Sigmoid colon (tissue), 4 donors: ENCODE results near the gene UBE4A.

Experiments used
- CTCF ChIP-seq, 4 experiments: fragments of 450-650 bp in 3 of 4; fragments of 200-600 bp in 1 of 4; IDR thresholded peaks; one replicate each; pipeline ENCODE4 v1.5.1; 2016 to 2019; ENCODE audit warnings: antibody characterized with exemption in 4 of 4, mild to moderate bottlenecking in 3 of 4, moderate library complexity in 2 of 4
- POLR2AphosphoS5 ChIP-seq, 4 donors: sonication (generic); formaldehyde crosslinking; IDR thresholded peaks; one replicate each; pipeline ENCODE4 v1.6.1; 2017; ENCODE audit warnings: antibody characterized with exemption in 4 of 4

DNA sequence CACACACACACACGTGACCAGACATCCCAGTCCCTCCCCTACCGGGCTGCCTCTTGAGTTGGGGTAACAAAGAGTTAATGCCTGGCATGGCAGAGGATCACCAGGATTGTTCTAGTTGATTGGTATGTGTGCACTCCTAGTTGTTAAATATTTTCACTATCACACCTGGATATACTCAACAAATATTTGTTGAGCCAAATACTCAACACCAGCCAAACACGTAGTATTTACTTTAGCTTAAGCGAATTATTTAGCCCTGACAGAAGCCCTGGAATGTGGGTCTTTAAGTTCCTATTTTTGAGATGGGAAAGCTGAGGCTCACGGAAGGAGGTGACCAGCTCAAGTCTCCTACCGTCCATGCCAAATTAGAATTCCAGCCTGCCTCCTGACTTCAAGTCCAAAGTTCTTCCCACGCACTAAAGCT, 44.4 kb upstream of the UBE4A start:
- no peak for TF ChIP-seq CTCF (IDR thresholded peaks at IDR 0.05)
- no peak for TF ChIP-seq POLR2AphosphoS5 (IDR thresholded peaks at IDR 0.05)
